K562 (cell line): Measurements from ENCODE around the gene PIH1D1. TPM values are rescaled to one million over a fixed set of nuclear protein-coding genes. Genes with fewer than 3 reads are reported as not detected.
A peak's percentile ranks its signal among the peaks of the same experiment; 100 is the strongest.

Source experiments
- ATAC-seq: fragments of 200-7000 bp; cut with Tn5 transposase; 3 replicates; pipeline ENCODE4 v1.9.1; 2020; ENCODE audit warnings: moderate library complexity
- BruUV-seq: library from RNA; stranded (reverse); fragments of 400-500 nt; replicated peaks from 2 replicates; lab custom pipeline; 2021; lab: Mats Ljungman, UMichigan
- CTCF ChIA-PET: fragments of 300-600 bp; formaldehyde crosslinking; extraction: SDS; loops from one replicate; lab custom pipeline; 2021; ENCODE audit warnings: low intra/inter-chr PET ratio; lab: Yijun Ruan, JAX
- POLR2A ChIA-PET: fragments of 300-600, 350-650 bp; sonication (Branson Sonifier 250); formaldehyde crosslinking; extraction: SDS; loops from one replicate; lab custom pipeline; 2021; ENCODE audit warnings: antibody characterized with exemption, inconsistent platforms; lab: Yijun Ruan, JAX
- DNase-seq, 4 experiments: peaks; one replicate each; pipeline versions ENCODE4 v3.0.0 to v3.0.0-alpha.2; 2011 to 2018; ENCODE audit warnings: low spot score in 3 of 4, mixed read lengths in 3 of 4; ENCODE audit errors: extremely low read depth in 1 of 4
- FAIRE-seq: peaks from 2 replicates; lab custom pipeline; 2011; peaks lifted over from hg19 to GRCh38; lab: Jason Lieb, UNC
- H2AFZ ChIP-seq: 2 replicates; pipeline ENCODE4 v1.6.0; 2011; ENCODE audit warnings: low read depth, low read length, control low read depth, inconsistent platforms
- H3K27ac ChIP-seq: fragments of 200-600 bp; 3 replicates; pipeline ENCODE4 v1.8.0; 2011; ENCODE audit warnings: low read depth, mild to moderate bottlenecking, control low read depth, inconsistent platforms, low read length, moderate library complexity, mixed read lengths; ENCODE audit errors: extremely low read depth
- H3K27me3 ChIP-seq, 2 experiments: fragments of 300-600 bp in 1 of 2; 2 replicates in 1 of 2; 3 replicates in 1 of 2; pipeline versions ENCODE4 v1.6.0 to v1.8.0; 2011; ENCODE audit warnings: inconsistent platforms in 2 of 2, low read length in 2 of 2, mild to moderate bottlenecking in 1 of 2, mixed read lengths in 1 of 2, moderate library complexity in 1 of 2; ENCODE audit not compliant: control insufficient read depth in 2 of 2, insufficient read depth in 2 of 2
- H3K36me3 ChIP-seq: fragments of 300-600 bp; 3 replicates; pipeline ENCODE4 v1.8.0; 2011; ENCODE audit warnings: mild to moderate bottlenecking, low read length, inconsistent platforms; ENCODE audit not compliant: control insufficient read depth, insufficient read depth
- H3K4me1 ChIP-seq, 2 experiments: fragments of 200-600 bp in 1 of 2; replicated peaks in 1 of 2; 2 replicates in 1 of 2; 3 replicates in 1 of 2; pipeline versions ENCODE4 v1.5.1 to v1.8.0; 2011; ENCODE audit warnings: inconsistent platforms in 2 of 2, low read length in 2 of 2, mild to moderate bottlenecking in 1 of 2, mixed read lengths in 1 of 2, moderate library complexity in 1 of 2; ENCODE audit not compliant: control insufficient read depth in 2 of 2, insufficient read depth in 2 of 2
- H3K4me2 ChIP-seq: 2 replicates; pipeline ENCODE4 v1.6.1; 2011; ENCODE audit warnings: low read length, control low read depth, inconsistent platforms, mixed read lengths; ENCODE audit not compliant: insufficient read depth
- H3K4me3 ChIP-seq: fragments of 200-600 bp; sonication (generic), shearing (Covaris generic); 2 replicates; pipeline ENCODE4 v1.5.1; 2016; ENCODE audit warnings: control low read depth, inconsistent platforms
- H3K79me2 ChIP-seq: fragments of 200-600 bp; 3 replicates; pipeline ENCODE4 v1.8.0; 2011; ENCODE audit warnings: low read length, inconsistent platforms; ENCODE audit not compliant: control insufficient read depth, insufficient read depth
- H3K9ac ChIP-seq, 2 experiments: 2 replicates each; pipeline versions ENCODE4 v1.6.0 to v1.6.1; 2011; ENCODE audit warnings: low read depth in 2 of 2, low read length in 2 of 2, control low read depth in 1 of 2, inconsistent platforms in 1 of 2, mild to moderate bottlenecking in 1 of 2, mixed read lengths in 1 of 2; ENCODE audit not compliant: insufficient read depth in 1 of 2
- H3K9me1 ChIP-seq: one replicate; pipeline ENCODE4 v1.6.0; 2011; ENCODE audit warnings: inconsistent platforms, mild to moderate bottlenecking, low read length, moderate library complexity; ENCODE audit not compliant: control insufficient read depth, insufficient read depth
- H3K9me3 ChIP-seq: replicated peaks from 2 replicates; pipeline ENCODE4 v1.5.1; 2011; ENCODE audit warnings: low read depth, low read length, inconsistent platforms; ENCODE audit not compliant: control insufficient read depth, insufficient read depth
- H4K20me1 ChIP-seq: replicated peaks from 2 replicates; pipeline ENCODE4 v1.6.1; 2011; ENCODE audit warnings: low read length, inconsistent platforms, mixed read lengths; ENCODE audit not compliant: control insufficient read depth, insufficient read depth
- CBX2 ChIP-seq: fragments of 200-600 bp; sonication (generic); IDR thresholded peaks from one replicate; pipeline ENCODE4 v1.6.1; 2012; ENCODE audit warnings: mild to moderate bottlenecking, low read length, inconsistent platforms; ENCODE audit not compliant: insufficient read depth, poor library complexity, severe bottlenecking
- CREM ChIP-seq: IDR thresholded peaks from 2 replicates; pipeline ENCODE4 v1.6.1; 2014; ENCODE audit warnings: antibody characterized with exemption, low read depth
- ETS1 ChIP-seq: conservative IDR thresholded peaks from 2 replicates; pipeline ENCODE4 v1.6.1; 2011; ENCODE audit warnings: low read depth, mild to moderate bottlenecking, low read length; ENCODE audit not compliant: control insufficient read depth
- GABPA ChIP-seq: fragments of 200-800 bp; sonication (Bioruptor generic); conservative IDR thresholded peaks from 2 replicates; pipeline ENCODE4 v1.6.1; 2016; ENCODE audit warnings: low read depth, missing genetic modification characterization, missing compliant biosample characterization
- JUND ChIP-seq, 2 experiments: IDR thresholded peaks; 2 replicates in 1 of 2; 3 replicates in 1 of 2; pipeline ENCODE4 v1.6.1; 2011; ENCODE audit warnings: borderline replicate concordance in 2 of 2, low read depth in 2 of 2, low read length in 2 of 2, improper control_type of control experiment in 1 of 2, missing biosample characterization in 1 of 2, missing genetic modification characterization in 1 of 2, missing genetic modification reagents in 1 of 2
- NFE2 ChIP-seq: IDR thresholded peaks from 2 replicates; pipeline ENCODE4 v1.6.1; 2014; ENCODE audit warnings: antibody characterized with exemption, low read depth
- RBM39 ChIP-seq: fragments of 200-400 bp; formaldehyde crosslinking; optimal IDR thresholded peaks from 2 replicates; pipeline ENCODE3; 2018; ENCODE audit warnings: low read depth, low read length
- SMARCA4 ChIP-seq: fragments of 450-650 bp; IDR thresholded peaks from 2 replicates; pipeline ENCODE4 v1.6.1; 2016
- SMC3 ChIP-seq: conservative IDR thresholded peaks from 2 replicates; pipeline ENCODE4 v1.6.1; 2011; ENCODE audit warnings: low read depth, low read length, improper control_type of control experiment; ENCODE audit not compliant: insufficient read depth
- SRF ChIP-seq, 2 experiments: fragments of 250-450, 450-650 bp in 1 of 2; sonication (Bioruptor Pico) in 1 of 2; sonication (generic) in 1 of 2; formaldehyde crosslinking; IDR thresholded peaks; 2 replicates each; pipeline versions ENCODE4 v1.5.0 to v1.5.1; 2020 to 2022; ENCODE audit warnings: mild to moderate bottlenecking in 1 of 2, missing genetic modification reagents in 1 of 2
- TFAP4 ChIP-seq: sonication (generic); formaldehyde crosslinking; IDR thresholded peaks from 2 replicates; pipeline ENCODE4 v1.8.0; 2022; ENCODE audit warnings: missing genetic modification reagents, mild to moderate bottlenecking, moderate library complexity, borderline replicate concordance
- YY1 ChIP-seq, 3 experiments: IDR thresholded peaks; 2 replicates each; pipeline ENCODE4 v1.6.1; 2011; ENCODE audit warnings: low read length in 2 of 3, mild to moderate bottlenecking in 2 of 3, moderate library complexity in 2 of 3, borderline replicate concordance in 1 of 3, control low read depth in 1 of 3, low read depth in 1 of 3; ENCODE audit not compliant: insufficient read depth in 3 of 3, insufficient replicate concordance in 2 of 3, control insufficient read depth in 1 of 3, insufficient read length in 1 of 3; ENCODE audit errors: extremely low read depth in 1 of 3
- ZFP91 ChIP-seq: sonication (generic); formaldehyde crosslinking; IDR thresholded peaks from 2 replicates; pipeline ENCODE4 v1.8.0; 2022; ENCODE audit warnings: mild to moderate bottlenecking, missing genetic modification reagents
- WGBS: fragments of 100-300 bp; shearing (Covaris generic); methylation state at CpG from one replicate; pipeline ENCODE4 v1.1.6; 2016; ENCODE audit warnings: low coverage, mixed read lengths; ENCODE audit not compliant: insufficient coverage; ENCODE audit errors: missing lambda C conversion rate; 5-methylcytosine and 5-hydroxymethylcytosine counted together
- in situ Hi-C: fragments of 300-500 bp; cut with MboI; formaldehyde crosslinking; loops from 4 replicates; pipeline ENCODE4 v1.15.0; 2018; ENCODE audit warnings: inconsistent platforms, mixed read lengths
- intact Hi-C: fragments of 100-400 bp; cut with micrococcal nuclease; formaldehyde crosslinking; loops from 2 replicates; pipeline ENCODE4 v1.14.2; 2022
- polyA plus RNA-seq, 8 experiments: library from polyadenylated mRNA; depleted of rRNA in 4 of 8; stranded (reverse) in 5 of 8; unstranded in 3 of 8; fragments of >200 nt; fragmentation: Nextera tagmentation in 2 of 8; fragmentation: Illumina TruSeq in 1 of 8; extraction: Ambion mirVana in 2 of 8; extraction: Trizol in 1 of 8; gene quantifications; 2 replicates each; pipeline versions ENCODE4 v1.2.1 to v1.2.3, GENCODE V29; 2011 to 2014; ENCODE audit warnings: inconsistent platforms in 1 of 8, missing spikeins in 1 of 8
- total RNA-seq, 7 experiments: library from RNA; depleted of rRNA in 6 of 7; stranded (reverse); fragments of >200 nt in 6 of 7; fragmentation: Illumina TruSeq in 2 of 7; extraction: Trizol in 2 of 7; gene quantifications; 2 replicates each; pipeline versions ENCODE4 v1.2.1 to v1.2.3, GENCODE V29; 2011 to 2021; ENCODE audit warnings: low replicate concordance in 1 of 7

PIH1D1 gene
- total and polyA plus RNA-seq, 9 of the 15 experiments (the other 6 are each of a cell fraction or from before 2014, with no cell fraction given), result 26.5 to 224 (median 137) TPM

GRCh38 chr19:49431330-49431749 is 20.3 kb downstream of the PIH1D1 start (continued):
- TF ChIP-seq JUND (IDR thresholded peaks at IDR 0.05; ENCODE audit: borderline replicate concordance, low read depth, low read length) (no peak), JUND (tag; IDR thresholded peaks at IDR 0.05; ENCODE audit: borderline replicate concordance, low read depth, low read length) (no peak), GABPA (tag) (no peak)
- TF ChIP-seq, all 486 proteins: peak for 38

GRCh38 chr19:49430678-49431329 is 20.8 kb downstream of the PIH1D1 start:
- Histone ChIP-seq H3K4me3 (peak overlapping the region; percentile 50), H3K9me3 (no peaks in the 10 kb centered on the region), H2AFZ (peak overlapping the region; percentile 84), H3K9ac (peak overlapping the region; percentile 72 to 94), H3K79me2 (peaks cover 9% of the 10 kb centered on the region), H3K4me1 (peaks cover 35 to 82% of the 10 kb centered on the region in 2 experiments), H3K4me2 (peak overlapping the region; percentile 93), H3K27ac (peak overlapping the region; percentile 75), H3K36me3 (no peaks in the 10 kb centered on the region; the same call in 2 of the 3 replicates), H3K9me1 (no peaks in the 10 kb centered on the region), H4K20me1 (no peaks in the 10 kb centered on the region), H3K27me3 (no peaks in the 10 kb centered on the region)
- ChIA-PET POLR2A (interaction anchor here (1.0 to 1.6 kb wide), 3 partner anchors 9 to 19 kb away, joined by 4 to 14 read pairs (median 5); partner anchors contain the start of gene SLC17A7), CTCF (interaction anchor here (1.0 kb wide), 1 partner anchor 68 kb away, joined by 3 read pairs; no protein-coding TSS in a partner anchor)
- intact Hi-C loops, result loop anchor here (2.0 kb wide), 1 partner anchor 38 kb away; no protein-coding TSS in a partner anchor
- peak; percentile 89 for FAIRE-seq
- TSS peak; percentile 92 for BruUV-seq
- ATAC-seq, result peak; percentile 50
- DNase-seq, result peak; percentile 53 to 74 (median 58)
- 27% methylated on average over 26 of the region's 28 CpGs for WGBS
- in situ Hi-C loops, result no loop called here
- peak; percentile 65; the same call in 1 of the 2 replicates for TF ChIP-seq NFE2
- TF ChIP-seq CREM, result peak; percentile 50; the same call in 1 of the 2 replicates
- TF ChIP-seq ZFP91 (CRISPR knock-in tag), result 0 out of 2 replicates have a peak, but pooled peaks have one; percentile 56
- TF ChIP-seq CBX2, result no peak
- peak in 2 of 3 experiments; percentile 29 to 37 for TF ChIP-seq YY1 (IDR thresholded peaks at IDR 0.05; ENCODE audit: borderline replicate concordance in 1 of 3, control insufficient read depth in 1 of 3, extremely low read depth in 1 of 3, insufficient read depth in 3 of 3, insufficient read length in 1 of 3, insufficient replicate concordance in 2 of 3, low read depth in 1 of 3, low read length in 2 of 3)
- peak; percentile 28 for TF ChIP-seq RBM39
- TF ChIP-seq SMC3, result 0 out of 2 replicates have a peak, but pooled peaks have one; percentile 8
- TF ChIP-seq SMARCA4, result 0 out of 2 replicates have a peak, but pooled peaks have one; percentile 9
- no peak for TF ChIP-seq ETS1
- 0 out of 2 replicates have a peak, but pooled peaks have one; percentile 5 for TF ChIP-seq TFAP4 (CRISPR knock-in tag)
- peak in 1 of 2 experiments; percentile 44; a peak in 1 of 4 replicates for TF ChIP-seq SRF (CRISPR knock-in tag; IDR thresholded peaks at IDR 0.05)
